GM06990 (cell line): ENCODE measurements around the gene TMED4.
A peak's percentile ranks its signal among the peaks of the same experiment; 100 is the strongest.

ENCODE experiments used
- DNase-seq: peaks from one replicate; pipeline ENCODE4 v3.0.0-alpha.2; 2011; ENCODE audit not compliant: insufficient read length; ENCODE audit errors: extremely low read depth
- H3K27me3 ChIP-seq: replicated peaks from 2 replicates; pipeline ENCODE4 v1.6.0; 2011; ENCODE audit warnings: low read length; ENCODE audit not compliant: control insufficient read depth, insufficient read depth
- H3K36me3 ChIP-seq: 2 replicates; pipeline ENCODE4 v1.5.1; 2011; ENCODE audit warnings: low read length; ENCODE audit not compliant: control insufficient read depth, insufficient read depth
- H3K4me3 ChIP-seq: replicated peaks from 2 replicates; pipeline ENCODE4 v1.5.1; 2011; ENCODE audit warnings: low read depth, mild to moderate bottlenecking, control low read depth, low read length
- TF ChIP-seq, protein P1 (sequence below): IDR thresholded peaks from 2 replicates; pipeline ENCODE4 v1.5.1; 2011; ENCODE audit warnings: low read length, control low read depth, mild to moderate bottlenecking, inconsistent platforms; ENCODE audit not compliant: insufficient read depth, poor library complexity, severe bottlenecking

The TMED4 gene

DNA sequence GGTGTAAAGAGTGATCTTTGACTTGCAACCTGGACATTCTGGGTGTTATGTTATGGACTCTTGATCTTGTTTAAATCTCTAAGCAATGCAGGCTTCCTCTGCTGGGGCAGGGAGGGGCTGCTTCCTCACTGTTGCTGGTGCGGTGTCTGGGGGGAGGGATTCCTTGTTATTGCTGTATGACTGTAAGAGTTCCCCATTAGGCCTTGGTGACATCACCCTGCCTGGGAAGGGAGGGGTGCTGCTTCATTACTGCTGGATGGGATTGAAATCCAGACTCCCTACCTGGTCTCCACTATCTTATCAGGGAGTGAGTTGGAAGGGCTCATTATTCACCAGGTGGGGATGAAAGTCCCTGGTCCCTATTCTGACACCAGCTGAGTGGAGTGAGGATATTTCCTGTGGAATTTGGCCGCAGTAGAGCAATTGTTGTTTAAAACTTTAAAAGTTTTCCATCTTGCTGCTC, 33.1 kb upstream of the TMED4 start:
- H3K4me3 ChIP-seq = no peak overlapping the region
- TF ChIP-seq, protein P1, sequence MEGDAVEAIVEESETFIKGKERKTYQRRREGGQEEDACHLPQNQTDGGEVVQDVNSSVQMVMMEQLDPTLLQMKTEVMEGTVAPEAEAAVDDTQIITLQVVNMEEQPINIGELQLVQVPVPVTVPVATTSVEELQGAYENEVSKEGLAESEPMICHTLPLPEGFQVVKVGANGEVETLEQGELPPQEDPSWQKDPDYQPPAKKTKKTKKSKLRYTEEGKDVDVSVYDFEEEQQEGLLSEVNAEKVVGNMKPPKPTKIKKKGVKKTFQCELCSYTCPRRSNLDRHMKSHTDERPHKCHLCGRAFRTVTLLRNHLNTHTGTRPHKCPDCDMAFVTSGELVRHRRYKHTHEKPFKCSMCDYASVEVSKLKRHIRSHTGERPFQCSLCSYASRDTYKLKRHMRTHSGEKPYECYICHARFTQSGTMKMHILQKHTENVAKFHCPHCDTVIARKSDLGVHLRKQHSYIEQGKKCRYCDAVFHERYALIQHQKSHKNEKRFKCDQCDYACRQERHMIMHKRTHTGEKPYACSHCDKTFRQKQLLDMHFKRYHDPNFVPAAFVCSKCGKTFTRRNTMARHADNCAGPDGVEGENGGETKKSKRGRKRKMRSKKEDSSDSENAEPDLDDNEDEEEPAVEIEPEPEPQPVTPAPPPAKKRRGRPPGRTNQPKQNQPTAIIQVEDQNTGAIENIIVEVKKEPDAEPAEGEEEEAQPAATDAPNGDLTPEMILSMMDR = no peak
- no peaks in the 10 kb centered on the region for H3K27me3 ChIP-seq
- 0 out of 2 replicates have a peak, but pooled peaks cover 1% of the 10 kb centered on the region for H3K36me3 ChIP-seq
- no peak for DNase-seq

DNA sequence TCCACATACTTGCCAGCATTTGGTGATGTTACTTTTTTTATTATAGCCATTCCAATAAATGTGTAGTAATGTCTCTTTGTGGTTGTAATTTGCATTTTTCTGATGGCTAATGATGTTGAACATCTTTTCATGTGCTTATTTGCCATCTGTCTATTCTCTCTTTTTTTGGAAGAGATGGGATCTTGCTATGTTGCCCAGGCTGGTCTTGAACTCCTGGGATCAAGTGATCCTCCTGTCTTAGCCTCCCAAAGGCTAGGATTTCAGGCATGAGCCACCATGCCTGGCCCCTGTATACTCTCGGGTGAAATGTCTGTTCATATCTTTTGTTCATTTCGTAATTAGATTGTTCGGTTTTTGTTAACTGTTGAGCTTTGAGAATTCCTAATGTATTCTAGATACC, 27.8 kb upstream of the TMED4 start:
- Histone ChIP-seq H3K36me3 (no peaks in the 10 kb centered on the region), H3K27me3 (no peaks in the 10 kb centered on the region), H3K4me3 (no peak overlapping the region)
- no peak for DNase-seq
- TF ChIP-seq, protein P1 = no peak

DNA sequence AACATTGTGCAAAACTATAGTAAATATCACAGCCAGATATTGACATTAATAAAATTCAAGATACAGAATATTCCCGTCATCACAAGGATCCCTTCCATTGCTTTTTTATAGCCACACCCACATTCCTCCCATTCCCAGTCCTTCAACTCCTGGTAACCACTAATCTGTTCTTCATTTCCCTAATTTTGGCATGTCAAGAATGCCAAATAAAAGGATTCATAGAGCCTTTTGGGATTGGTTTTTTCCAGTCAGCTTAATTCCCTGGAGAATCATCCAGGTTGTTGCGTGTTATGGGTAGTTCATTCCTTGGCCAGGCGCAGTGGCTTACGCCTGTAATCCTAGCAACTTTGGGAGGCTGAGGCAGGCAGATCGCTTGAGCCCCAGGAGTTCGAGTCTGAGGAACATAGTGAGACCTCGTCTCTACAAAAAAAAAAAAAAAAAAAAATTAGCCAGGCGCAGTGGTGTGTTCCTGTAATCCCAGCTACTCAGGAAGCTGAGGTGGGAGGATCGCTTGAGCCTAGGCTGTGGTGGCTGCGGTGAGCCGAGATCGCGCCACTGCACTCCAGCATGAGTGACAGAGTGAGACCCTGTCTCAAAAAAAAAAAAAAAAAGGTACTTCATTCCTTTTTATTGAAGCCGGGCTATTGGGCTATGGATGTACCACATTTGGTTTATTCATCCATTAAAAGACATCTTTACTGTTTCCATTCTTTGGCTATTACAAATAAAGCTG, 27.1 kb upstream of the TMED4 start:
- Histone ChIP-seq H3K27me3 (no peaks in the 10 kb centered on the region), H3K36me3 (no peaks in the 10 kb centered on the region), H3K4me3 (no peak overlapping the region)
- DNase-seq = no peak
- TF ChIP-seq, protein P1 = no peak

DNA sequence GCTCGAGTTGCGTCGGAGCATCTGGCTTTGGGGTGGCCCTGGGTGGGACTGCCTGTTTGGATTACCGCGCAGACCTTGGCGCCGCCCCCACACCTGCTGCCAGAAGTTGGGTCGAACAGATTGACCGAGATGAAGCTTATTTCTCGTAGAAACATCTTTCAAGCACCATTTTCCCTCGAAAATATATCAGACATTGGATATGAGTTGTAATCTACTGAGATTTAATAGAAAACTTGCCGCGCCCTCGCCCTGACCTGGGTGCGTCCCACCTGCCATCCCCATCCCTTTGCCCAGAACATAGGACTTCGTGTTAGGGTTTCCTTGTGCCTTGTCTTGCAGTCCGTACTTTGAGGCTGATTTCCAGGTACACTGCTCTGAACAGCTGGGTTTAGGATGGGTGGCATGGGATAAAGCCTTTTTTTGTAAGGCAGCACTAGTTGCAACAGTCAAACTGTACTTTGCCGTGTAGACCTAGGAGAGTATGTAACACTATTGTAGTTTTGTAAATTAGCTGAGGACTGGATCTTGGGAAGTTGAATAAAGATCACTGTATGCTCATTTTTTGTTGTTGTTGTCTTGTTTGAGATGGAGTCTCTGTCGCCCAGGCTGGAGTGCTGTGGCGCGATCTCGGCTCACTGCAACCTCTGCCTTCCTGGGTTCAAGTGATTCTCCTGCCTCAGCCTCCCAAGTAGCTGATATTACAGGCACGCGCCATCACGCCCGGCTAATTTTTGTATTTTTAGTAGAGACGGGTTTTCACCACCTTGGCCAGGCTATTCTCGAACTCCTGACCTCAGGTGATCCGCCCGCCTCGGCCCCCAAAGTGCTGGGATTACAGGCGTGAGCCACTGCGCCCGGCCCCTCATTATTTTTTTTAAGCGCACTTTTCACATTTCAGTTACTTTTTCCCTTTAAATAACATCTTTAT, 25.4 kb upstream of the TMED4 start:
- no peaks in the 10 kb centered on the region for H3K27me3 ChIP-seq
- peak overlapping the region; percentile 99 for H3K4me3 ChIP-seq
- DNase-seq = no peak
- no peaks in the 10 kb centered on the region for H3K36me3 ChIP-seq
- TF ChIP-seq, protein P1 = no peak

DNA sequence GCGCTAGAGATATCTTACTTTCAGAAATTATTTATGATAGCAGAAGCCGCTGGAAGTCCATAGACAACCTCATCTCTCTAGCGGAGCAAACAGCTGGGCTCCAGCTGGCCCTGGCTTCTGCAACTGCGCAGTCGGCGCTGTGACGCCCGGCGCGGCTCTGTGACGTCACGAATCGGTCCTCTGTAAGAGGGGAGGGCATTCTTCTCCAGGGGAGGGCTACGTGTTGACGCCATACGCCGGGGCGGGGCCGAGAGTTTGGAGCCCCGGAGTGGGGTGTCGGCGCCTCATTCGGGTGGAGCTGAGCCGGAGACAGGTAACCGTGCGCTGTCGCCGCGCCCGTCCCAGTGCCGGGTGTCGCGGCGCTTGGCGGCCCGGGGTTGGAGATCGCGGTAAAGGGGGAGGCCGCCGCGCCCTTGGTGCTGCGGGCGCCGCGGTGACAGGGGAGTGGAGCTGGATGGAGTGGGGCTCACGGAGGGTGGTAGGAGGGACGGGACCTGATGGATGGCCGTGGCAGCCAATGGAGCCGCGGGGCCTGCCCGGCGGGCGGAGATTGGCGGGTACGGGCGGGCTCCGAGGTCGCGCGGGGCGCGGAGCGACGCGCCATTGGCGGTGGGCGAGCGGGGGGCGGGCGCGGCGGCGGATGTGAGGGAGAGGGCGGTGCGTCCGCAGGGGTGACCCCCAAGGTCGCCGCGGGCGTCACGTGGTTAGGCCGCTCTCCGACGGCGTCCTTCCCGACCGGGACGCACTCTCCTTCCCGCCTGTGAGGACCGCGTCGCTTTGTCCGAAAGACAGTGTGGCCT, 24.5 kb upstream of the TMED4 start, which contains the start of gene OGDH:
Gene OGDH, plus strand, starts transcription at position 287 of the 800 bp plus-strand sequence. CDS start 17,717 bp downstream, outside the sequence.
- Histone ChIP-seq H3K4me3 (peak within 1 kb of the TSS; percentile 99), H3K36me3 (no peaks in the 10 kb centered on the region), H3K27me3 (no peaks in the 10 kb centered on the region)
- TF ChIP-seq, protein P1 = no peak
- DNase-seq = peak; percentile 99
